ENCODE results near the gene STARD5.
"Not testable (repeated sequence)": the region's sequence is repeated elsewhere in the genome, so short reads cannot be mapped to it uniquely, and the experiment has no call there.

The STARD5 gene

DNA sequence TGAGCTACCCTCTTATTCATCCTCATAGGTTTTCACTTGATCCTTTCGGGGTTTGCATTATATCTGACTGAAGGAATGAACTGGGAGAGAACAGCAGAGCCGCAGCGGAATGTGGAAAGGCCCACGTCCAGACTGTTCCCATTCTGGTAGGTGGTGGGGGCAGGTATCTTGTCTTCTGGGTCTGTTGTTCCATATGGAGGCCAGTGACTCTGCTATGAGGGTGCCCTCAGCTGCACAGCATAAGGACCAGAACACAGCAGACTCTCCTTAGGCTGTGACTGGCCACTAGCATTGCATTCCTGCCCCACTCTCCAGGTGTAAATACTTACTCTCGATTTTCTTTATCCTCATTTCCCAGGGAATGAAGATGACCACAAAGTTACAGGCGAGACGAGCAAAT lies 38.0 kb upstream of the STARD5 start:
- H3K27ac ChIP-seq: no peak overlapping the region
- TF ChIP-seq, protein P1, sequence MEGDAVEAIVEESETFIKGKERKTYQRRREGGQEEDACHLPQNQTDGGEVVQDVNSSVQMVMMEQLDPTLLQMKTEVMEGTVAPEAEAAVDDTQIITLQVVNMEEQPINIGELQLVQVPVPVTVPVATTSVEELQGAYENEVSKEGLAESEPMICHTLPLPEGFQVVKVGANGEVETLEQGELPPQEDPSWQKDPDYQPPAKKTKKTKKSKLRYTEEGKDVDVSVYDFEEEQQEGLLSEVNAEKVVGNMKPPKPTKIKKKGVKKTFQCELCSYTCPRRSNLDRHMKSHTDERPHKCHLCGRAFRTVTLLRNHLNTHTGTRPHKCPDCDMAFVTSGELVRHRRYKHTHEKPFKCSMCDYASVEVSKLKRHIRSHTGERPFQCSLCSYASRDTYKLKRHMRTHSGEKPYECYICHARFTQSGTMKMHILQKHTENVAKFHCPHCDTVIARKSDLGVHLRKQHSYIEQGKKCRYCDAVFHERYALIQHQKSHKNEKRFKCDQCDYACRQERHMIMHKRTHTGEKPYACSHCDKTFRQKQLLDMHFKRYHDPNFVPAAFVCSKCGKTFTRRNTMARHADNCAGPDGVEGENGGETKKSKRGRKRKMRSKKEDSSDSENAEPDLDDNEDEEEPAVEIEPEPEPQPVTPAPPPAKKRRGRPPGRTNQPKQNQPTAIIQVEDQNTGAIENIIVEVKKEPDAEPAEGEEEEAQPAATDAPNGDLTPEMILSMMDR (IDR thresholded peaks at IDR 0.05): no peak
- no peak for TF ChIP-seq ZFX (IDR thresholded peaks at IDR 0.05; ENCODE audit: borderline replicate concordance)

DNA sequence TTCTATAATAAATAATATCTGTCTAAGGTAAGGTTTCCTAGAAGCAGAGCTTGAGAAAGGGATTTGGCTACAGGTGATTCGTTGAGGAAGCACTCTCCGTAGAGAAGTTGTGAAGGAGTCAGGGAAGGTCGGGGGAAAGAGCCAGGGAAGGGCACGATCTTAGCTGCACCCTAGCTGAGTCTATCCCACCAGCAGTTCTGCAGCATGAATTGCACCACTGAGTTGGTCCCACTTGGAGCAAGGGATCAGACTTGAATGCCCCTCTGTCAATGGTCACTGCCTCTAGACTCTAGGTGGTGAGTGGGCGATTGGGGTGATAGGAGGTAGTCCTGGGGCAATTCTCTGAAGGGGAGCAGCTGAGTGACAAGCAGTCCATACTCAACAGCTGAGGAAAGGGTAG lies 36.5 kb upstream of the STARD5 start:
- TF ChIP-seq, protein P1 (IDR thresholded peaks at IDR 0.05): no peak
- no peak for TF ChIP-seq ZFX (IDR thresholded peaks at IDR 0.05; ENCODE audit: borderline replicate concordance)
- H3K27ac ChIP-seq: no peak overlapping the region

DNA sequence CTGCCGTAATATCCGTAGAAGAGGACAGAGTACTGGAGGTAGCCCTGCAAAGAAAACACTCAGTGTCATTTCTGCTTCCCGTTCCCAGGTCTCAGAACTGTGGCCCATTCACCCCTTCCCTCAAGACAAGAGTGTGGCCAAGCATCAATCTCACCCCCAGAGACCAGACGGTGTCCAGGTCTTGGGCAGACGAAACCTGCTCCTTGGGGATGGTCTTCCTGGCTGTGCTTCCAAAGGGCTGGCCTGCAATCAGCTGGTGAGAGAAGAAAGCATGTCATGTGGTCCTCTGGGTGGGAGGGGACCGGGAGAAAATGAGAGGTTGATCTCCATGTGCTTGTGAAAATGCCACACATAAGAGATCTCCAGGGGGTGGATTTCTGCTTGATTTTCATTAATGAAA lies 34.3 kb upstream of the STARD5 start:
- H3K27ac ChIP-seq: no peak overlapping the region
- TF ChIP-seq ZFX (IDR thresholded peaks at IDR 0.05; ENCODE audit: borderline replicate concordance): no peak
- TF ChIP-seq, protein P1 (IDR thresholded peaks at IDR 0.05): no peak

DNA sequence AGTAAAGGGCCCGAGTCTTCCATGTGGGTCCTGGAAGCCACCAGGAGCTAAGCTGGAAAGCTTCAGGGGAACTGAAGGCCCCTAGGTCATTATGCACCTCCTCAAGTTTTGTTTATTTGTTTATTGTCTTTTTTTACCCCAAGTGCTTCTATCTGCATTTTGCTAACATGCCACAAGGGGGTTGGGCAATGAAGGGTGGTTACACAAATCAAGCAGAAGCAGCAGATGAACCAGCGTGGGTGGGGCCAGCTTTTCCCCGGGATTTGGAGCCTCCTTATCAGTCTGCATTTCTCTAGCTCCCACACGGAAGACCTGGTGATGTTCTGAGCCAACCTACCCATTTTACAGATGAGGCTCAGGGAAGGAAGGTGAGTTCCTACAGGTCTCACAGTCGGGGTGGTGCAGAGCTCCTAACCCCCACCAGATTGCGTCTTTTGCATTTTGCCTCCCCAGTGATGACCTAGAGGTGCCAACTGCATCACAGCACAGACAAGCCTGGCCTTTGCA lies 33.3 kb upstream of the STARD5 start:
- no peak for TF ChIP-seq ZFX (IDR thresholded peaks at IDR 0.05; ENCODE audit: borderline replicate concordance)
- TF ChIP-seq, protein P1 (IDR thresholded peaks at IDR 0.05): no peak
- no peak overlapping the region for H3K27ac ChIP-seq

DNA sequence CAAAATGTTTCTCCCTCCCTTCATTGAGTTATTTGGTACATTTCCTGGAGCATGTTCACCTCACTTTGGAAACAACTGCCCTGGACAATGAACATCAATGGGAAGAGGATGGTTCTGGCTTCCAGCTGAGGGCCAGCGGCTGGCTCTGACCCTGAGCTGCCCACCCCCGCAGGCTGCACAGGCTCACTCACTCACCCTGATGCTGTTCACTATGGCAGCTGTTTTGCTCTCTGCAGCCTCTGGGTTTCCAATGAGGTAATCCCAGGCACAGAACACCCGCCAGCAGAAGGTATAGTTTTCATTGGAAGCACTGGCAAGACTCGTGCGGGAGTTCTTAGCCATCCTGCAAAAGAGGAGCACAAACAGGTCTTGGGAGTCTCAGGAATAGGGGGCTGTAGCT lies 32.3 kb upstream of the STARD5 start:
- H3K27ac ChIP-seq: no peak overlapping the region
- TF ChIP-seq, protein P1 (IDR thresholded peaks at IDR 0.05): no peak
- no peak for TF ChIP-seq ZFX (IDR thresholded peaks at IDR 0.05; ENCODE audit: borderline replicate concordance)

DNA sequence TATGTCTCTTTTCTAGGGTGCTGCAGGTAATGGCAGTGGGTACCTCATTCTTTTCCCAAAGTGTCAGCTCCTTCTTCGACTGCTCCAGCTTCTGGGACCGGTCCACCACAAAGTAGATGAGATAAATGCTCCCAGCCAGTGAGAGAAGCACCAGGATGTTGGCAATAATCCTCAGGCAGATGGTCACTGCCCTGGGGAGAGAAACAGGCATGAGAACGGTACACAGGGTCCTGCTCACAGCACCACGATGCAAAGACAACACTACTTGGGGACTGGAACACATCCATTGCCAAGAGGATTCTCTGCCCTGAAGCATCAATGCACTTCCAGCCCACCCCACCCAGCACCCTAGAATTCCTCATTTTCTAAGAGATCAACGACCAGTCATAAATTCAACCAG lies 27.7 kb upstream of the STARD5 start:
- H3K27ac ChIP-seq: no peak overlapping the region

DNA sequence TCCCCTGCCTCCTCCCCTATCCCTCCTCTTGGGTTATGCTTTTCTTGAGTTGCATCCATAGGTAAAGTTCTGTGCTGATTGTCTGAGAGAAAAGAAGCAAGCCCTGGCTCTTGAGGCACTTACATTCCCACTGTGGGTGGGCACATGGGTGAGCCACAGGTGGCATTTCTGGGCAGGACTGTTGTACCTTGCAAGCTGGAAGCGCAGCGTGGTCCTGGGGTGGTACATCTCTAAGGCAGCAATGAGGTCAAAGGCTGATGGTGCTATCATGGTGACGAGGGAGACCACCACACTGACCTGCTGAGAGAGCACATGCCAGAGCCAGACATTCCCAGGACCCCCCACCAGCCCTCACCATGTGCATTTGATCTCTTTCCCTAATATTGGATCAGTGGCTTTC lies 25.3 kb upstream of the STARD5 start:
- H3K27ac ChIP-seq: no peak overlapping the region
- TF ChIP-seq, protein P1 (IDR thresholded peaks at IDR 0.05): no peak
- TF ChIP-seq ZFX (IDR thresholded peaks at IDR 0.05; ENCODE audit: borderline replicate concordance): no peak

More for the DNA sequence above, 27.7 kb upstream of the STARD5 start:
- no peak for TF ChIP-seq ZFX (IDR thresholded peaks at IDR 0.05; ENCODE audit: borderline replicate concordance)
- TF ChIP-seq, protein P1 (IDR thresholded peaks at IDR 0.05): no peak

DNA sequence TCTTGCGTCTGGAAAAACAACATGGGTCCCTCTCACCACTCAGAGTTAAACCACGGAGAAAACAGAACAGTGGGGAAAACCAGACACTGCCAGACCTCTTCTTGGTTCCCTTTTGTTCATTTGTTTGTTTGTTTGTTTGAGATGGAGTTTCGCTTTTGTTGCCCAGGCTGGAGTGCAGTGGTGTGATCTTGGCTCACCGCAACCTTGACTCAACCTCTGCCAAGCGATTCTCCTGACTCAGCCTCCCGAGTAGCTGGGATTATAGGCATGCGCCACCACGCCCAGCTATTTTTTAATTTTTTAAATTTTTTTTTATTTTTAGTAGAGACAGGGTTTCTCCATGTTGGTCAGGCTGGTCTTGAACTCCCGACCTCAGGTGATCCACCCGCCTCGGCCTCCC lies 24.8 kb upstream of the STARD5 start:
- H3K27ac ChIP-seq: not testable (repeated sequence)
